ENCODE results near the gene POU2F2. TPM values are rescaled to one million over a fixed set of nuclear protein-coding genes. Genes with fewer than 3 reads are reported as not detected.
A peak's percentile ranks its signal among the peaks of the same experiment; 100 is the strongest.

POU2F2 gene
- total RNA-seq, 1 experiment from 2014 or later, result 61.9 TPM

DNA sequence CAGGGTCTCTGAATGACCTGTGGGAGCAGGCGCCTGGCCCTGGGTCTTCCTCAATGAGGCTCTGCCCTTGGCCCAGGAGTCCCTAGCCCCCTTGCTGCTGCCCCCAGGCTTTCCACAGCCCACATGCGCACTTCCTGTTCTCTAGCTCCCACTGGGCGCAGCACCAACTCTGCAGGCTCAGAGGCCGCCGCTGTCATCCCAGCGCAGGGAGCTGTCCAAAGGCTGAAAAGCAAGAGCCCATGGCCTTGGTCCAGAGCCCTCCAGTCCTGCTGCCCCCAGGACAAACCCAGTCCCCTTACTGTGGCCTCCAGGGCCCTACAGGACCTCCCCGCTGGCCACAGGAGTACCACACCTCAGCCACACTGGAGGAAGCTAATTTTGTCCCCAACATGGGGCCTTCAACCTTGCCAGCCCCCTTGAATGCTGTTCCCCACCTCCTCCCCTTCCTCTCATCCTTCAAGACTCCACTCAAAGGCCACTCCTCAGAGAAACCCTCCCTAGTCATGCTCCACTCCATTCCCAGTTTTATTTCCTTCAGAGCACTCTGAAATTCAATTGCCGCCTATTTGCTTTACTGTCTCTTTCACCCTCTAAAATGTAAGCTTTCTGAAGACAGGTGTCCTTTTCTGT lies 8.0 kb upstream of the POU2F2 start:
- peak; percentile 44 for DNase-seq
- H3K9me3 ChIP-seq (ENCODE audit: low read length), result no peaks in the 10 kb centered on the region
- no peak overlapping the region for H3K27ac ChIP-seq (ENCODE audit: low read length)
- no peak overlapping the region for H3K4me3 ChIP-seq (ENCODE audit: low read length)
- H3K27me3 ChIP-seq (ENCODE audit: low read length), result no peaks in the 10 kb centered on the region
- no peak overlapping the region for H3K9ac ChIP-seq (ENCODE audit: low read length)
- H2AFZ ChIP-seq (ENCODE audit: low read length), result no peak overlapping the region
- H3K9me2 ChIP-seq (replicated peaks; ENCODE audit: insufficient read depth, low read length), result no peaks in the 10 kb centered on the region
- H3K4me2 ChIP-seq (ENCODE audit: low read depth, low read length, poor library complexity, severe bottlenecking), result no peak overlapping the region
- peaks cover 14% of the 10 kb centered on the region for H3K4me1 ChIP-seq (ENCODE audit: low read length)
- 0 out of 2 replicates have a peak, but pooled peaks cover 8% of the 10 kb centered on the region for H4K20me1 ChIP-seq (ENCODE audit: insufficient read depth, low read depth, low read length)
- no peaks in the 10 kb centered on the region for H3K36me3 ChIP-seq (ENCODE audit: insufficient read depth, low read length)
- no peaks in the 10 kb centered on the region for H3K79me2 ChIP-seq (ENCODE audit: low read length)

GRCh38 chr19:42134535-42135070 lies 2.4 kb upstream of the POU2F2 start:
- no peak overlapping the region for H2AFZ ChIP-seq (ENCODE audit: low read length)
- H3K9me2 ChIP-seq (replicated peaks; ENCODE audit: insufficient read depth, low read length), result no peaks in the 10 kb centered on the region
- H3K27ac ChIP-seq (ENCODE audit: low read length), result no peak overlapping the region
- H3K4me1 ChIP-seq (ENCODE audit: low read length), result peaks cover 49% of the 10 kb centered on the region
- H3K79me2 ChIP-seq (ENCODE audit: low read length), result peaks cover 26% of the 10 kb centered on the region
- peak overlapping the region; percentile 90 for H3K4me2 ChIP-seq (ENCODE audit: low read depth, low read length, poor library complexity, severe bottlenecking)
- no peaks in the 10 kb centered on the region for H3K9me3 ChIP-seq (ENCODE audit: low read length)
- H3K27me3 ChIP-seq (ENCODE audit: low read length), result no peaks in the 10 kb centered on the region
- peak overlapping the region; percentile 33; the same call in 1 of the 2 replicates for H3K9ac ChIP-seq (ENCODE audit: low read length)
- H4K20me1 ChIP-seq (ENCODE audit: insufficient read depth, low read depth, low read length), result no peaks in the 10 kb centered on the region
- H3K4me3 ChIP-seq (ENCODE audit: low read length), result peak overlapping the region; percentile 78; the same call in 1 of the 2 replicates
- H3K36me3 ChIP-seq (ENCODE audit: insufficient read depth, low read length), result peaks cover 3% of the 10 kb centered on the region; the same call in 1 of the 2 replicates
- no peak for DNase-seq

- Histone ChIP-seq H3K4me2 (ENCODE audit: low read depth, low read length, poor library complexity, severe bottlenecking) (peak overlapping the region; percentile 90), H3K79me2 (ENCODE audit: low read length) (peaks cover 39% of the 10 kb centered on the region)
Measured at GRCh38 chr19:42132851-42133528, 744 bp upstream of the POU2F2 start.

DNA sequence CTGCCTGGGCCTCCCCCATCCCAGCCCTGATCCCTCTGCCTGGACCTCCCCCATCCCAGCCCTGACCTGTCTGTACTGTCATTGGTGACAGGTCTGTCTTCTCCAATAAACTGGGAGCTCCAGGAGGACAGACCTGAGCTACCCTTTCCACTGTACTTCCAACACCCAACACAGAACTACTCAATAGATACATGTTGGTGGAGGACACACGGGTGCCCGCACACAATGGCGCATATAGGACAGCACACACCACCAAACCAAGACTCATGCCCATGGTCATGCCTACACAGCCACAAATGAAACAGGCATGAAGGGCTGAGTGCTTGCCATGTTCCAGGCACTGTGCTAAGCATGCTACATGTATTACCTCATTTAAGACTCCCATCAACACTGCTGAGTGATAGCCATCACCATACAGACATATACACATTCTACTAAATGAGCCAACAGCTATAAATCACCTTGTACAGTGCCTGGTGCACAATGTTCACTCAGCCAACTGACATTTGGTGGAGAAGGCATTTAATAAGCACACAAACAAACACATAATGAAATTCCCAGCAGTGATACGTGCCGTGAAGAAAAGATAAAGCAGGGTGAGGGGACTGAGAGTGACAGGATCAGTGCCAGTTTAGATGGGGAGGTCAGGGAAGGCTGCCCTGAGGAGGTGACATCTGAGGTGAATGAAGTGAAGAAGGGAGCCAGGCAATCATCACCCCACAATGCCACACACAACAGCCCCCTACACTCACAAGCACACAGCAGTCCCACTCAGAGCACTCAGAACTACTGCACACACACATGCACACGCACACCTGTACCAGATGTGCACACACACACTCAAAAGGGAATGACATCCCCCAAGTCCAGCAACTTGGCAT lies 857 bp downstream of the POU2F2 start:
- Histone ChIP-seq H2AFZ (ENCODE audit: low read length) (no peak overlapping the region), H3K27me3 (ENCODE audit: low read length) (no peaks in the 10 kb centered on the region), H3K9ac (ENCODE audit: low read length) (peak overlapping the region; percentile 96), H3K79me2 (ENCODE audit: low read length) (peaks cover 55% of the 10 kb centered on the region), H3K4me2 (ENCODE audit: low read depth, low read length, poor library complexity, severe bottlenecking) (peak overlapping the region; percentile 90), H3K27ac (ENCODE audit: low read length) (peak overlapping the region; percentile 100), H3K4me1 (ENCODE audit: low read length) (peaks cover 76% of the 10 kb centered on the region), H3K4me3 (ENCODE audit: low read length) (peak overlapping the region; percentile 78), H3K36me3 (ENCODE audit: insufficient read depth, low read length) (peaks cover 24% of the 10 kb centered on the region), H3K9me2 (replicated peaks; ENCODE audit: insufficient read depth, low read length) (no peaks in the 10 kb centered on the region), H3K9me3 (ENCODE audit: low read length) (no peaks in the 10 kb centered on the region), H4K20me1 (ENCODE audit: insufficient read depth, low read depth, low read length) (no peaks in the 10 kb centered on the region)
- peak; percentile 63 for DNase-seq

More at GRCh38 chr19:42132851-42133528, 744 bp upstream of the POU2F2 start:
- no peaks in the 10 kb centered on the region for H3K27me3 ChIP-seq (ENCODE audit: low read length)
- peak overlapping the region; percentile 96 for H3K9ac ChIP-seq (ENCODE audit: low read length)
- H3K9me3 ChIP-seq (ENCODE audit: low read length), result no peaks in the 10 kb centered on the region
- no peaks in the 10 kb centered on the region for H3K9me2 ChIP-seq (replicated peaks; ENCODE audit: insufficient read depth, low read length)
- H3K4me1 ChIP-seq (ENCODE audit: low read length), result peaks cover 63% of the 10 kb centered on the region
- H4K20me1 ChIP-seq (ENCODE audit: insufficient read depth, low read depth, low read length), result no peaks in the 10 kb centered on the region
- no peak overlapping the region for H2AFZ ChIP-seq (ENCODE audit: low read length)
- peak overlapping the region; percentile 78 for H3K4me3 ChIP-seq (ENCODE audit: low read length)
- peak; percentile 94 for DNase-seq
- peak overlapping the region; percentile 100 for H3K27ac ChIP-seq (ENCODE audit: low read length)
- H3K36me3 ChIP-seq (ENCODE audit: insufficient read depth, low read length), result peaks cover 9% of the 10 kb centered on the region

GRCh38 chr19:42130254-42130573 lies 2.0 kb downstream of the POU2F2 start:
- Histone ChIP-seq H3K27ac (ENCODE audit: low read length) (peak overlapping the region; percentile 100), H3K4me3 (ENCODE audit: low read length) (peak overlapping the region; percentile 78), H3K9ac (ENCODE audit: low read length) (peak overlapping the region; percentile 96)

DNA sequence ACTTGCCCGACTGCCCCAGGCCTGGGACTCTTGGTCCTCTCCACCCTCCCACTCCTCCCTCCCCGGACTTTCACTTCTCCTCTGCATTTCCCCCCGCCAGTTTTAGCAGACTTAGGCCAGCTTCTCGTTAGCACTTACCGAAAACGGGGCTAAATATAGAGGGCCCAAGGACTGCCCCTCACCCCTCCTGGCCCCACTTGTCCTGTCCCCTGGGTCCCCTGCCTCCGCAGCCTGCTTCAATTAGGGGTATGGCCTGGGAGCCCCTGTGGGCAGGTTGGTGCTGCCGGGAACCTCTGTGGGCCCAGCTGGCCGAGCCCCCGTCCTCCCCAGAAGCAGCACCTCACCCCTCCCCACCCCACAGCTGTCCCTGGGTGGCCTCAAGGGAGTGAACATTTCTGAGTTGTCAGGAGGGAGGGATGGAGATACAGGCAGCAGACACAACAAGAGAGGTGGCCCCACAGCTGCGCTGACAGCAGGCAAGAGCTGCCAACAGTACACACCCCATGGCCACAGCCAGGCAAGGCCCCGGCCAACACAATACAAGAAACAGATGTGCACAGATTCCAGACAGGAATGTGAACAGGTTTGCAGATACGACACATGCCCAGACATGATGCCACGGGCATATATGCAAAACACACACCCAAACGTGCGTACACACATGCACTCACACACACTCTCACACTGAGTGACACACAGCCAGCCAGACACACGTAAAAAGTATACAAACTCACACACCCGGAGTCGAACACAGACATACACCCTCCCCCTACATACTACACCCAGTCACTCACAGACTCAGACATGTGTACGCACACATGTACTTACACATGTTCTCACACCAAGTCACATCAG lies 2.6 kb downstream of the POU2F2 start:
- H3K79me2 ChIP-seq (ENCODE audit: low read length), result peaks cover 69% of the 10 kb centered on the region
- H3K4me2 ChIP-seq (ENCODE audit: low read depth, low read length, poor library complexity, severe bottlenecking), result peak overlapping the region; percentile 90
- no peak overlapping the region for H2AFZ ChIP-seq (ENCODE audit: low read length)
- H3K9me3 ChIP-seq (ENCODE audit: low read length), result no peaks in the 10 kb centered on the region
- no peaks in the 10 kb centered on the region for H3K9me2 ChIP-seq (replicated peaks; ENCODE audit: insufficient read depth, low read length)
- peaks cover 41% of the 10 kb centered on the region for H3K36me3 ChIP-seq (ENCODE audit: insufficient read depth, low read length)
- peak overlapping the region; percentile 78 for H3K4me3 ChIP-seq (ENCODE audit: low read length)
- DNase-seq, result peak; percentile 99
- H3K27me3 ChIP-seq (ENCODE audit: low read length), result no peaks in the 10 kb centered on the region
- H3K27ac ChIP-seq (ENCODE audit: low read length), result peak overlapping the region; percentile 100
- H4K20me1 ChIP-seq (ENCODE audit: insufficient read depth, low read depth, low read length), result no peaks in the 10 kb centered on the region
- H3K9ac ChIP-seq (ENCODE audit: low read length), result peak overlapping the region; percentile 96
- H3K4me1 ChIP-seq (ENCODE audit: low read length), result peaks cover 76% of the 10 kb centered on the region

More at GRCh38 chr19:42130254-42130573, 2.0 kb downstream of the POU2F2 start:
- Histone ChIP-seq H3K27me3 (ENCODE audit: low read length) (no peaks in the 10 kb centered on the region), H3K4me1 (ENCODE audit: low read length) (peaks cover 76% of the 10 kb centered on the region), H3K9me2 (replicated peaks; ENCODE audit: insufficient read depth, low read length) (no peaks in the 10 kb centered on the region), H3K4me2 (ENCODE audit: low read depth, low read length, poor library complexity, severe bottlenecking) (peak overlapping the region; percentile 90), H3K36me3 (ENCODE audit: insufficient read depth, low read length) (peaks cover 35% of the 10 kb centered on the region), H2AFZ (ENCODE audit: low read length) (no peak overlapping the region), H3K79me2 (ENCODE audit: low read length) (peaks cover 65% of the 10 kb centered on the region), H4K20me1 (ENCODE audit: insufficient read depth, low read depth, low read length) (no peaks in the 10 kb centered on the region), H3K9me3 (ENCODE audit: low read length) (no peaks in the 10 kb centered on the region)
- no peak for DNase-seq

GRCh38 chr19:42126574-42126973 lies 5.7 kb downstream of the POU2F2 start:
- Histone ChIP-seq H3K9ac (ENCODE audit: low read length) (peak overlapping the region; percentile 31), H3K9me3 (ENCODE audit: low read length) (no peaks in the 10 kb centered on the region), H3K4me3 (ENCODE audit: low read length) (no peak overlapping the region), H3K79me2 (ENCODE audit: low read length) (peaks cover 57% of the 10 kb centered on the region), H2AFZ (ENCODE audit: low read length) (no peak overlapping the region), H3K9me2 (replicated peaks; ENCODE audit: insufficient read depth, low read length) (no peaks in the 10 kb centered on the region), H3K4me1 (ENCODE audit: low read length) (peaks cover 87% of the 10 kb centered on the region), H3K4me2 (ENCODE audit: low read depth, low read length, poor library complexity, severe bottlenecking) (no peak overlapping the region), H4K20me1 (ENCODE audit: insufficient read depth, low read depth, low read length) (no peaks in the 10 kb centered on the region), H3K27ac (ENCODE audit: low read length) (peak overlapping the region; percentile 100), H3K36me3 (ENCODE audit: insufficient read depth, low read length) (peaks cover 43% of the 10 kb centered on the region), H3K27me3 (ENCODE audit: low read length) (no peaks in the 10 kb centered on the region)
- DNase-seq, result no peak

Measured in Karpas-422 (cell line).